OCI-LY3 (cell line): ENCODE data around the gene PGM1.

Source experiments
- H2AFZ ChIP-seq: fragments of 200-600, 300-600 bp; shearing (Covaris generic); 2 replicates; pipeline ENCODE4 v1.6.0; 2014; ENCODE audit warnings: antibody characterized with exemption, low read depth, low read length
- H3K27ac ChIP-seq: fragments of 200-600, 300-600 bp; sonication (generic); 2 replicates; pipeline ENCODE4 v1.5.1; 2014; ENCODE audit warnings: mild to moderate bottlenecking, low read length, moderate library complexity, mixed read lengths
- H3K27me3 ChIP-seq: fragments of 200-600, 300-600 bp; sonication (generic); 2 replicates; pipeline ENCODE4 v1.6.1; 2014; ENCODE audit warnings: low read depth, low read length, mixed read lengths
- H3K36me3 ChIP-seq: fragments of 200-600, 300-600 bp; sonication (generic); replicated peaks from 2 replicates; pipeline ENCODE3; 2014; ENCODE audit warnings: low read depth, low read length, mixed read lengths
- H3K4me1 ChIP-seq: fragments of 300-600, 200-600 bp; sonication (generic); 2 replicates; pipeline ENCODE4 v1.6.1; 2014; ENCODE audit warnings: low read length, mixed read lengths
- H3K4me2 ChIP-seq: fragments of 200-600, 300-600 bp; sonication (generic); 2 replicates; pipeline ENCODE4 v1.6.1; 2014; ENCODE audit warnings: low read length, mixed read lengths
- H3K4me3 ChIP-seq: fragments of 300-600, 200-600 bp; sonication (generic); 2 replicates; pipeline ENCODE4 v1.5.1; 2014; ENCODE audit warnings: antibody characterized with exemption, mild to moderate bottlenecking, low read length, moderate library complexity
- H3K79me2 ChIP-seq: fragments of 300-600, 200-600 bp; shearing (Covaris generic); 2 replicates; pipeline ENCODE4 v1.6.1; 2014; ENCODE audit warnings: mild to moderate bottlenecking, low read length, mixed read lengths
- H3K9ac ChIP-seq: fragments of 300-600, 200-600 bp; shearing (Covaris generic); 2 replicates; pipeline ENCODE4 v1.6.0; 2014; ENCODE audit warnings: mild to moderate bottlenecking, low read length, moderate library complexity
- H3K9me3 ChIP-seq: fragments of 200-600, 300-600 bp; shearing (Covaris generic); 2 replicates; pipeline ENCODE4 v1.6.1; 2014; ENCODE audit warnings: low read length, mixed read lengths; ENCODE audit not compliant: insufficient read depth
- H4K20me1 ChIP-seq: fragments of 200-600, 300-600 bp; sonication (generic); 2 replicates; pipeline ENCODE4 v1.6.1; 2016; ENCODE audit warnings: low read length, mixed read lengths; ENCODE audit not compliant: insufficient read depth
- CTCF ChIP-seq: fragments of 200-600, 300-600 bp; sonication (generic); IDR thresholded peaks from 2 replicates; pipeline ENCODE4 v1.5.1; 2014; ENCODE audit warnings: antibody characterized with exemption, low read length, low read depth
- EZH2phosphoT487 ChIP-seq: fragments of 200-600 bp; shearing (Covaris generic); IDR thresholded peaks from 2 replicates; pipeline ENCODE4 v1.6.1; 2018; ENCODE audit warnings: antibody characterized with exemption, mixed run types, low read depth

PGM1 gene

GRCh38 chr1:63620671-63621070 lies 27.5 kb downstream of the PGM1 start:
- Histone ChIP-seq H3K4me1 (peaks cover 7% of the 10 kb centered on the region), H3K27ac (no peak overlapping the region), H3K9me3 (no peaks in the 10 kb centered on the region), H3K9ac (no peak overlapping the region), H3K79me2 (no peaks in the 10 kb centered on the region), H3K4me2 (no peak overlapping the region), H3K27me3 (no peaks in the 10 kb centered on the region), H4K20me1 (no peaks in the 10 kb centered on the region), H3K4me3 (no peak overlapping the region), H3K36me3 (no peaks in the 10 kb centered on the region), H2AFZ (no peak overlapping the region)
- TF ChIP-seq CTCF, result no peak
- no peak for TF ChIP-seq EZH2phosphoT487

DNA sequence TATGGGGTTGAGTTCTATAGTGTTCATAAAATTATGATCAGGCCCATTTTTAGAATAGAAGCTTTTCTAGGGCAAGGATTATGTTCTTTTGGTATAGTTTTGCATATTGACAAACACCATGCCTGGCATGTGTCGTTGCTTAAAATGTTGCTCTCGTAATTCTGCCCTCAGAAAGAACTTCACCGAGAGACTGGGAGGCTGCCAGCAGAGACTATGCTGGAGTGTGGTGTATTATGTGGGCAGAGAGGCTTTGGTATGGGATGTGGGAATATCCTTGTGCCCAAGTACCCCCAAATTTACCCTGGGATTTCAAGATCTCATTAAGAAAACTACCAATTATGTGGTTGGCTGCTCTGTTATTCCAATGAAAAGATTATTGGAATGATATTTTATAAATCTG lies 27.9 kb downstream of the PGM1 start:
- Histone ChIP-seq H2AFZ (no peak overlapping the region), H3K27me3 (no peaks in the 10 kb centered on the region), H3K27ac (no peak overlapping the region), H3K79me2 (no peaks in the 10 kb centered on the region), H3K36me3 (no peaks in the 10 kb centered on the region), H3K9ac (no peak overlapping the region), H3K4me2 (no peak overlapping the region), H3K4me1 (peaks cover 7% of the 10 kb centered on the region), H4K20me1 (no peaks in the 10 kb centered on the region), H3K4me3 (no peak overlapping the region), H3K9me3 (no peaks in the 10 kb centered on the region)
- TF ChIP-seq CTCF, result no peak

DNA sequence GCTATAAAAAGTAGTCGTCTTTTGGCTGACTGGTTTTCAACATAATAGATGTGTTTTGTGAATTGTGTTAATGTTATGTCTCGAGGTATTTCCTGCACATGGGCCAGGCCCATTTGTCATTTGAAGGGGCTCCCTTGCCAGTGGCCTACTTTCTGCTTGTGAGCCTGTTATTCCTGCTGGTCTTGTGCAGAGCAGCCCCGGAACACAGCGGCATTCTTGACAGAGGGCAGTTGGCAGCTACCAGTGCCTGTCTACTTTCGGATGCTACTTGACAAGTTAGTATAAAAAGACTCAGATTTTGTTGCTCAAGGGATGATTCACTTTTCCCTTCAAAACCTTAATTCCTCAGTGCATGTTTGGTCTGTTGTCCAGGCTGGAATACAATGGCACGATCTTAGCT lies 28.5 kb downstream of the PGM1 start:
- no peaks in the 10 kb centered on the region for H3K9me3 ChIP-seq
- H3K27me3 ChIP-seq, result no peaks in the 10 kb centered on the region
- no peaks in the 10 kb centered on the region for H4K20me1 ChIP-seq
- H3K36me3 ChIP-seq, result no peaks in the 10 kb centered on the region
- TF ChIP-seq EZH2phosphoT487 (no peak), CTCF (no peak)
- H3K79me2 ChIP-seq, result no peaks in the 10 kb centered on the region
- H3K27ac ChIP-seq, result no peak overlapping the region
- no peak overlapping the region for H3K9ac ChIP-seq
- H3K4me1 ChIP-seq, result peaks cover 7% of the 10 kb centered on the region
- H3K4me2 ChIP-seq, result no peak overlapping the region
- H2AFZ ChIP-seq, result no peak overlapping the region
- no peak overlapping the region for H3K4me3 ChIP-seq

- H3K27me3 ChIP-seq, result no peaks in the 10 kb centered on the region
- no peaks in the 10 kb centered on the region for H3K36me3 ChIP-seq
- H3K27ac ChIP-seq, result no peak overlapping the region
- no peak for TF ChIP-seq EZH2phosphoT487
- TF ChIP-seq CTCF, result no peak
- no peak overlapping the region for H2AFZ ChIP-seq
- no peak overlapping the region for H3K9ac ChIP-seq
- H3K4me3 ChIP-seq, result no peak overlapping the region
- no peak overlapping the region; the same call in 1 of the 2 replicates for H3K4me2 ChIP-seq
- no peaks in the 10 kb centered on the region for H3K9me3 ChIP-seq
- no peaks in the 10 kb centered on the region for H3K79me2 ChIP-seq
- H3K4me1 ChIP-seq, result peaks cover 7% of the 10 kb centered on the region
- H4K20me1 ChIP-seq, result no peaks in the 10 kb centered on the region
Observed at GRCh38 chr1:63622849-63623566, 29.8 kb downstream of the PGM1 start.
